HEK293 (cell line): ENCODE measurements around the gene PER1.

Experiments used
- CTCF ChIA-PET: fragments of 350-600 bp; formaldehyde crosslinking; extraction: SDS; loops from one replicate; lab custom pipeline; 2021; ENCODE audit warnings: antibody characterized with exemption; lab: Yijun Ruan, JAX
- POLR2A ChIA-PET: fragments of 300-600 bp; formaldehyde crosslinking; extraction: SDS; loops from one replicate; lab custom pipeline; 2020; ENCODE audit warnings: antibody characterized with exemption, inconsistent platforms; lab: Yijun Ruan, JAX
- H3K27ac ChIP-seq: fragments of 200-500 bp; sonication (Bioruptor generic); 2 replicates; pipeline ENCODE4 v1.5.1; 2014; ENCODE audit warnings: low read depth, low read length, control low read depth, inconsistent platforms; ENCODE audit errors: extremely low read depth
- H3K36me3 ChIP-seq, 2 experiments: fragments of 200-500 bp in 1 of 2; sonication (Bioruptor generic) in 1 of 2; 1 replicate in 1 of 2; 2 replicates in 1 of 2; pipeline ENCODE4 v1.5.1; 2014 to 2017; ENCODE audit warnings: inconsistent platforms in 2 of 2, low read length in 2 of 2; ENCODE audit not compliant: control insufficient read depth in 2 of 2, insufficient read depth in 1 of 2
- H3K4me1 ChIP-seq: fragments of 200-500 bp; sonication (Bioruptor generic); 2 replicates; pipeline ENCODE4 v1.5.1; 2014; ENCODE audit warnings: mild to moderate bottlenecking, low read length, inconsistent platforms; ENCODE audit not compliant: control insufficient read depth, insufficient read depth
- H3K4me3 ChIP-seq: 2 replicates; pipeline ENCODE4 v1.5.1; 2011; ENCODE audit warnings: low read depth, mild to moderate bottlenecking, control low read depth, low read length, moderate library complexity
- H3K9me3 ChIP-seq: fragments of 200-500 bp; sonication (Bioruptor generic); 2 replicates; pipeline ENCODE4 v1.5.1; 2014; ENCODE audit warnings: low read depth, low read length, inconsistent platforms; ENCODE audit not compliant: control insufficient read depth, insufficient read depth
- CTCF ChIP-seq: fragments of 450-650 bp; formaldehyde crosslinking; IDR thresholded peaks from 2 replicates; pipeline ENCODE4 v1.5.1; 2016; ENCODE audit warnings: missing biosample characterization, missing genetic modification characterization
- PRDM1 ChIP-seq: fragments of 450-650 bp; formaldehyde crosslinking; IDR thresholded peaks from 2 replicates; pipeline ENCODE4; 2016; ENCODE audit warnings: missing biosample characterization, missing genetic modification characterization
- TRIM28 ChIP-seq: IDR thresholded peaks from 2 replicates; pipeline ENCODE4 v1.6.1; 2011; ENCODE audit warnings: low read length, control low read depth, borderline replicate concordance
- ZFP37 ChIP-seq: fragments of 450-650 bp; formaldehyde crosslinking; IDR thresholded peaks from 2 replicates; pipeline ENCODE4 v1.5.1; 2016; ENCODE audit warnings: missing biosample characterization, missing genetic modification characterization
- ZNF140 ChIP-seq: fragments of 450-650 bp; formaldehyde crosslinking; IDR thresholded peaks from 2 replicates; pipeline ENCODE4 v1.5.1; 2016; ENCODE audit warnings: missing biosample characterization, missing genetic modification characterization
- ZNF23 ChIP-seq: fragments of 450-650 bp; formaldehyde crosslinking; IDR thresholded peaks from 2 replicates; pipeline ENCODE4 v1.5.1; 2016; ENCODE audit warnings: missing biosample characterization, missing genetic modification characterization, borderline replicate concordance
- ZNF266 ChIP-seq: fragments of 450-650 bp; formaldehyde crosslinking; IDR thresholded peaks from 2 replicates; pipeline ENCODE4 v1.5.1; 2016; ENCODE audit warnings: missing biosample characterization, missing genetic modification characterization, low read depth
- ZNF292 ChIP-seq: fragments of 450-650 bp; formaldehyde crosslinking; IDR thresholded peaks from 2 replicates; pipeline ENCODE4 v1.5.1; 2016; ENCODE audit warnings: low read depth, missing biosample characterization, missing genetic modification characterization, borderline replicate concordance
- ZNF37A ChIP-seq: fragments of 450-650 bp; IDR thresholded peaks from 2 replicates; pipeline ENCODE4 v1.5.1; 2018; ENCODE audit warnings: missing biosample characterization, missing genetic modification characterization
- ZNF426 ChIP-seq: fragments of 450-650 bp; formaldehyde crosslinking; IDR thresholded peaks from 2 replicates; pipeline ENCODE4 v1.5.1; 2017; ENCODE audit warnings: missing biosample characterization, missing genetic modification characterization, mild to moderate bottlenecking, inconsistent platforms, moderate library complexity
- ZNF510 ChIP-seq: fragments of 450-650 bp; formaldehyde crosslinking; IDR thresholded peaks from 2 replicates; pipeline ENCODE4 v1.5.1; 2018; ENCODE audit warnings: mild to moderate bottlenecking, missing genetic modification characterization, missing biosample characterization; ENCODE audit not compliant: insufficient replicate concordance
- ZNF529 ChIP-seq: fragments of 450-650 bp; formaldehyde crosslinking; IDR thresholded peaks from 2 replicates; pipeline ENCODE4 v1.5.1; 2017; ENCODE audit warnings: missing genetic modification characterization, missing biosample characterization; ENCODE audit not compliant: insufficient replicate concordance
- ZNF610 ChIP-seq: fragments of 450-650 bp; formaldehyde crosslinking; IDR thresholded peaks from 2 replicates; pipeline ENCODE4 v1.5.1; 2016; ENCODE audit warnings: missing biosample characterization, missing genetic modification characterization, borderline replicate concordance
- ZNF626 ChIP-seq: fragments of 450-650 bp; sonication (Bioruptor Pico); formaldehyde crosslinking; IDR thresholded peaks from 2 replicates; pipeline ENCODE4 v1.5.1; 2018; ENCODE audit warnings: missing biosample characterization, missing genetic modification characterization, inconsistent platforms
- ZNF777 ChIP-seq: fragments of 450-650 bp; formaldehyde crosslinking; IDR thresholded peaks from 2 replicates; pipeline ENCODE4 v1.5.1; 2017; ENCODE audit warnings: missing biosample characterization, missing genetic modification characterization, borderline replicate concordance
- ZNF837 ChIP-seq: fragments of 450-650 bp; formaldehyde crosslinking; IDR thresholded peaks from 2 replicates; pipeline ENCODE4 v1.5.1; 2016; ENCODE audit warnings: missing biosample characterization, missing genetic modification characterization
- TF ChIP-seq, protein P1 (sequence below): fragments of 450-650 bp; formaldehyde crosslinking; IDR thresholded peaks from 2 replicates; pipeline ENCODE4 v1.5.1; 2016; ENCODE audit warnings: missing biosample characterization, missing genetic modification characterization
- TF ChIP-seq, protein P2 (sequence below): fragments of 450-650 bp; IDR thresholded peaks from 2 replicates; pipeline ENCODE4 v1.5.1; 2018; ENCODE audit warnings: missing biosample characterization, mild to moderate bottlenecking, missing genetic modification characterization
- TF ChIP-seq, protein P3 (sequence below): fragments of 450-650 bp; formaldehyde crosslinking; IDR thresholded peaks from 2 replicates; pipeline ENCODE4 v1.5.1; 2016; ENCODE audit warnings: missing biosample characterization, missing genetic modification characterization
- TF ChIP-seq, protein P4 (sequence below): fragments of 450-650 bp; formaldehyde crosslinking; IDR thresholded peaks from 2 replicates; pipeline ENCODE4 v1.5.1; 2016; ENCODE audit warnings: missing biosample characterization, missing genetic modification characterization

PER1 gene

DNA sequence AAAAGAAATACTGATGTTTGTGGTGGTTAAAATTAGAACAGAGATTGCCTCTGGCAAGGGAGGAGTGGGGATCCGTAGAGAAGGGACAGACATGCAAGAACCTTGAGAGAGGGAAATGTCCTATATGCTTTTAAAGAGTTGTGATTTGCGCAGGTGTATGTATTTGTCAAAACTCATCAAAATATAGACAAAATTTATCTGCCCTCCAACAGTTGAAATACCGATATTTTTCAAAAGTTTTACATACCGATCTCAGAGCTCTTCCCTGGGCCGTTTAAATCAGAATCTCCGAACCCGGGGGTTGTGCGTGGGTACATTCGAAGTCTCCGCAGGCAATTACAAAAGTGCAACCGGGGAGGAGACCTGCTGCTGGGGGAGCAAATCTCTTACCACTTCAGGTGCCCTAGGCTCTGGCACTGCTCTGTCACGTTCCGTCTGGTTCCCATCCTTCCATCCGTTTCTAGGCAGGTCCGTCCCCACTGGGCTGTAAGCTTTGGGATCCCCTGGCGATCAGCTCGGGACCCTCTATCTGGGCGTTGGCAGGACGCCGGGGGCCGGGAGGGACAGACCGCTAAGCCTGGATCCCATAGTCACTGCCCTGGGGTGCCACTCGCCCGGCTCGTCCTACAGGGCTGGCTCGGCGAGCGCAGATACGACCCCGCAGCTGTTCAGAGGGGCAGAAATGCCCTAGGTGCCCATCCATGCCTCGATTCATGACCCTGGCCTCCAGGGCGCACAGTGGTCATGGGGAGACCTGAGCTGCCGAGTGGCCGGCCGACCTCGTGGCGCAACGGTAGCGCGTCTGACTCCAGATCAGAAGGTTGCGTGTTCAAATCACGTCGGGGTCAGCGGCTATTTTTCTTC is 33.6 kb upstream of the PER1 start (continued):
- TF ChIP-seq, protein P1, sequence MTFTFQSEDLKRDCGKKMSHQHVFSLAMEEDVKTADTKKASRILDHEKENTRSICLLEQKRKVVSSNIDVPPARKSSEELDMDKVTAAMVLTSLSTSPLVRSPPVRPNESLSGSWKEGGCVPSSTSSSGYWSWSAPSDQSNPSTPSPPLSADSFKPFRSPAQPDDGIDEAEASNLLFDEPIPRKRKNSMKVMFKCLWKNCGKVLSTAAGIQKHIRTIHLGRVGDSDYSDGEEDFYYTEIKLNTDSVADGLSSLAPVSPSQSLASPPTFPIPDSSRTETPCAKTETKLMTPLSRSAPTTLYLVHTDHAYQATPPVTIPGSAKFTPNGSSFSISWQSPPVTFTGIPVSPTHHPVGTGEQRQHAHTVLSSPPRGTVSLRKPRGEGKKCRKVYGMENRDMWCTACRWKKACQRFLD (tag by site-specific recombination) = no peak
- no peak for TF ChIP-seq ZNF426 (tag by site-specific recombination)

GRCh38 chr17:8176998-8177731 is 25.0 kb upstream of the PER1 start:
- POLR2A ChIA-PET = interaction anchor here (0.7 to 2.7 kb wide), 9 partner anchors 8 to 118 kb away, joined by 3 to 13 read pairs (median 4); partner anchors contain the start of genes AURKB, BORCS6 and SLC25A35
- H3K36me3 ChIP-seq = no peaks in the 10 kb centered on the region
- H3K27ac ChIP-seq = peak overlapping the region; percentile 57; the same call in 1 of the 2 replicates
- H3K4me3 ChIP-seq = peak overlapping the region; percentile 61
- H3K4me1 ChIP-seq = peaks cover 10% of the 10 kb centered on the region
- no peaks in the 10 kb centered on the region for H3K9me3 ChIP-seq
- TF ChIP-seq, protein P2, sequence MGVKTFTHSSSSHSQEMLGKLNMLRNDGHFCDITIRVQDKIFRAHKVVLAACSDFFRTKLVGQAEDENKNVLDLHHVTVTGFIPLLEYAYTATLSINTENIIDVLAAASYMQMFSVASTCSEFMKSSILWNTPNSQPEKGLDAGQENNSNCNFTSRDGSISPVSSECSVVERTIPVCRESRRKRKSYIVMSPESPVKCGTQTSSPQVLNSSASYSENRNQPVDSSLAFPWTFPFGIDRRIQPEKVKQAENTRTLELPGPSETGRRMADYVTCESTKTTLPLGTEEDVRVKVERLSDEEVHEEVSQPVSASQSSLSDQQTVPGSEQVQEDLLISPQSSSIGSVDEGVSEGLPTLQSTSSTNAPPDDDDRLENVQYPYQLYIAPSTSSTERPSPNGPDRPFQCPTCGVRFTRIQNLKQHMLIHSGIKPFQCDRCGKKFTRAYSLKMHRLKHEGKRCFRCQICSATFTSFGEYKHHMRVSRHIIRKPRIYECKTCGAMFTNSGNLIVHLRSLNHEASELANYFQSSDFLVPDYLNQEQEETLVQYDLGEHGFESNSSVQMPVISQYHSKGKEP = no peak
- TF ChIP-seq ZNF140 (tag by site-specific recombination) = no peak
- no peak for TF ChIP-seq ZNF23 (tag by site-specific recombination)
- no peak for TF ChIP-seq PRDM1 (tag by site-specific recombination)
- TF ChIP-seq ZNF292 (tag by site-specific recombination) = no peak
- no peak for TF ChIP-seq CTCF
- TF ChIP-seq ZNF529 (tag by site-specific recombination) = no peak
- no peak for TF ChIP-seq ZNF37A (tag by site-specific recombination)
- TF ChIP-seq ZNF777 (tag by site-specific recombination) = no peak
- no peak for TF ChIP-seq ZNF266
- no peak for TF ChIP-seq ZNF610 (tag by site-specific recombination)
- CTCF ChIA-PET = interaction anchor here (0.6 to 1.4 kb wide), 4 partner anchors 10 to 72 kb away, joined by 3 to 6 read pairs (median 3); partner anchors contain the start of gene PFAS

GRCh38 chr17:8176197-8176940 is 24.2 kb upstream of the PER1 start, which contains the start of gene TMEM107:
TSS of gene TMEM107 (minus strand) at chr17:8176380. CDS start at chr17:8176286, 94 bp downstream.
- POLR2A ChIA-PET = interaction anchor here (0.7 to 2.7 kb wide), 8 partner anchors 9 to 119 kb away, joined by 3 to 13 read pairs (median 4); partner anchors contain the start of genes AURKB, BORCS6 and SLC25A35
- Histone ChIP-seq H3K4me1 (peaks cover 10% of the 10 kb centered on the region), H3K36me3 (no peaks in the 10 kb centered on the region), H3K27ac (peak within 1 kb of the TSS; percentile 57), H3K9me3 (no peaks in the 10 kb centered on the region), H3K4me3 (peak within 1 kb of the TSS; percentile 61)
- CTCF ChIA-PET = interaction anchor here (0.5 to 1.4 kb wide), 7 partner anchors 11 to 205 kb away, joined by 3 to 6 read pairs (median 3); partner anchors contain the start of genes BORCS6 and PFAS
- TF ChIP-seq ZFP37 (tag by site-specific recombination) (no peak), ZNF510 (no peak), ZNF837 (tag by site-specific recombination) (no peak), TRIM28 (no peak), ZNF626 (tag by site-specific recombination) (no peak)
- TF ChIP-seq, protein P3, sequence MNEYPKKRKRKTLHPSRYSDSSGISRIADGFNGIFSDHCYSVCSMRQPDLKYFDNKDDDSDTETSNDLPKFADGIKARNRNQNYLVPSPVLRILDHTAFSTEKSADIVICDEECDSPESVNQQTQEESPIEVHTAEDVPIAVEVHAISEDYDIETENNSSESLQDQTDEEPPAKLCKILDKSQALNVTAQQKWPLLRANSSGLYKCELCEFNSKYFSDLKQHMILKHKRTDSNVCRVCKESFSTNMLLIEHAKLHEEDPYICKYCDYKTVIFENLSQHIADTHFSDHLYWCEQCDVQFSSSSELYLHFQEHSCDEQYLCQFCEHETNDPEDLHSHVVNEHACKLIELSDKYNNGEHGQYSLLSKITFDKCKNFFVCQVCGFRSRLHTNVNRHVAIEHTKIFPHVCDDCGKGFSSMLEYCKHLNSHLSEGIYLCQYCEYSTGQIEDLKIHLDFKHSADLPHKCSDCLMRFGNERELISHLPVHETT (tag by site-specific recombination) = no peak
- TF ChIP-seq, protein P4, sequence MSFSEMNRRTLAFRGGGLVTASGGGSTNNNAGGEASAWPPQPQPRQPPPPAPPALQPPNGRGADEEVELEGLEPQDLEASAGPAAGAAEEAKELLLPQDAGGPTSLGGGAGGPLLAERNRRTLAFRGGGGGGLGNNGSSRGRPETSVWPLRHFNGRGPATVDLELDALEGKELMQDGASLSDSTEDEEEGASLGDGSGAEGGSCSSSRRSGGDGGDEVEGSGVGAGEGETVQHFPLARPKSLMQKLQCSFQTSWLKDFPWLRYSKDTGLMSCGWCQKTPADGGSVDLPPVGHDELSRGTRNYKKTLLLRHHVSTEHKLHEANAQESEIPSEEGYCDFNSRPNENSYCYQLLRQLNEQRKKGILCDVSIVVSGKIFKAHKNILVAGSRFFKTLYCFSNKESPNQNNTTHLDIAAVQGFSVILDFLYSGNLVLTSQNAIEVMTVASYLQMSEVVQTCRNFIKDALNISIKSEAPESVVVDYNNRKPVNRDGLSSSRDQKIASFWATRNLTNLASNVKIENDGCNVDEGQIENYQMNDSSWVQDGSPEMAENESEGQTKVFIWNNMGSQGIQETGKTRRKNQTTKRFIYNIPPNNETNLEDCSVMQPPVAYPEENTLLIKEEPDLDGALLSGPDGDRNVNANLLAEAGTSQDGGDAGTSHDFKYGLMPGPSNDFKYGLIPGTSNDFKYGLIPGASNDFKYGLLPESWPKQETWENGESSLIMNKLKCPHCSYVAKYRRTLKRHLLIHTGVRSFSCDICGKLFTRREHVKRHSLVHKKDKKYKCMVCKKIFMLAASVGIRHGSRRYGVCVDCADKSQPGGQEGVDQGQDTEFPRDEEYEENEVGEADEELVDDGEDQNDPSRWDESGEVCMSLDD (tag by site-specific recombination) = peak; percentile 70; the same call in 1 of the 2 replicates
